Left hindlimb (tissue), 1 donor: Measurements from ENCODE around the gene ARHGAP1.
A peak's percentile ranks its signal among the peaks of the same experiment; 100 is the strongest.
"Not testable (repeated sequence)": the region's sequence is repeated elsewhere in the genome, so short reads cannot be mapped to it uniquely, and the experiment has no call there.

ENCODE experiments used
- DNase-seq: peaks from one replicate; pipeline ENCODE4 v3.0.0-alpha.2; 2018

The ARHGAP1 gene

DNA sequence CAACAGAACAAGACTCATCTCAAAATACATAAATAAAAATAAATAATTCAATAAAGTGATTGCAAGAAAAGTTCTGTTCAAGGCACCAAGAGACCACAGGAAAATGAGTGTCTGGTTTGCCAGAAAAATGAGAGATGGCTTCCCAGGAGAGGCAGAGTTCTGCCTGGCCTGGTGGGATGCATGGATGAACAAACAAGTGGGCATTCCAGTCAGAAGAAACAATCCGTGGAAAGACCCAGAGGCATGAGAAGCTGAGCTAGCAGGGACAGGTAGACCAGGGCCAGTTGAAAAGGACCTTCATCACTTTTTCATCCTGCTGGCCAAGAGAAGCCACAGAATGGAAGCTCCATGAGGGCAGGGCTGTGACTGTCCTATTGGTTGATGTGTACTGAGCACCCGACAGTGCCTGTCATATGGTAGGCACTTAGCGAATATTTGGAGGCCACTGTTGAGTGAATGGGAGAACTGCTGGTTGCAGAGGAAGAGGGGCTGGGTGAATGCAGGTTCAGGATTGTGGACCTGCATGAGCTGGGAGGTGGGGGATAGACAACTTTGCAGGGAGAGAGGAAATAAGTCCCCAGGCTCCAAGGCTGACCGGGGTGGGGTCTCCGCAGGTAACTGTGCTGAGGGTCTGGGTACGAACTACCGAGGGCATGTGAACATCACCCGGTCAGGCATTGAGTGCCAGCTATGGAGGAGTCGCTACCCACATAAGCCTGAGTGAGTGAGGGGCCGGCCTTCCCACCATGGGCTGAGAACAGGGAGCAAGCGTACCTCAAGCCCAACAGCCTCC, 22.3 kb upstream of the ARHGAP1 start:
- DNase-seq, result no peak

DNA sequence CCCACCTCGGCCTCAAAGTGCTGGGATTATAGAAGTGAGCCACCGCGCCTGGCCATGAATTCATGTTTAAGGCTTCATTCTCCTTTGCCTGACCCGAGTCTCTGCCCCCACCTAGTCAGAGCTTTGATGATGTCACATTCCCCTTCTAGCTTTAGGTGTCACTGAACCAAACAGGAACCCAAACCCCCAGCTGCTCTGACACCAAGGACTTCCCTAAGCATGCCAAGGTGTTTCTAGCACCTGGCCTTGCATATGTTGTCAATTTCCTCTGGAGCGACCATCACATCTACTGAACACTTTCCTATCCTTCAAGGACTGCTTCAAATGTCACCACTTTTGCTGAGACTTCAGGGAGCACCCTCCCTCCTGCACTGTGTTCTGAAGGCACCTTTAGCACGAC, 20.9 kb upstream of the ARHGAP1 start:
- DNase-seq, result no peak

DNA sequence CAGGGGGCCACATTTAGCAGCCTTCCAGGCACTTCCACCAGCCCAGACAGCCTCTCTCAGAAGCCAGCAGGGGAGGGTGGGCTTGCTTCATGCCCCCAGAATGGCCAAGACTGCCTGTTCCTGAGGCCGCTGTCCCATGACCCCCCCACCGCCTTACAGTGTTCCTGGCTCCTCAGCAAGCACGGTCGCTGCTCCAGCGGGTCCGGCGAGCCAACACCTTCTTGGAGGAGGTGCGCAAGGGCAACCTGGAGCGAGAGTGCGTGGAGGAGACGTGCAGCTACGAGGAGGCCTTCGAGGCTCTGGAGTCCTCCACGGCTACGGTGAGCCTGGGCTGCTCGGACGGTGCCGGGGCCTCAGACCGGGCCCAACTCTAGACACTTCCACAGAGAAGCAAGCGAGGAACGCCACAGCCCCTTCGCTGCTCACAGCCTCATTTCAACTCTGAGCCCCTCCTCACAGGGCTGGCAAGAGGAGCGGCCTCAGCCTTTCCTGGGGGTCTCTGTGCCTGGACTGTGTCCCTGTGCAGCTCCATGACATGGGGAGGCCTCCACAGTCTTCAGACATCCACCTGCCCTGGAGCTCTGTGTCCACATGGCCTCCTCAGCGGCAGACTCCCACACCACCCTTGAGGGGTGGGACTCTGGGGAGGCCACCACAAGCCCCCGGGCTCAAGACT, 19.3 kb upstream of the ARHGAP1 start:
- no peak for DNase-seq

DNA sequence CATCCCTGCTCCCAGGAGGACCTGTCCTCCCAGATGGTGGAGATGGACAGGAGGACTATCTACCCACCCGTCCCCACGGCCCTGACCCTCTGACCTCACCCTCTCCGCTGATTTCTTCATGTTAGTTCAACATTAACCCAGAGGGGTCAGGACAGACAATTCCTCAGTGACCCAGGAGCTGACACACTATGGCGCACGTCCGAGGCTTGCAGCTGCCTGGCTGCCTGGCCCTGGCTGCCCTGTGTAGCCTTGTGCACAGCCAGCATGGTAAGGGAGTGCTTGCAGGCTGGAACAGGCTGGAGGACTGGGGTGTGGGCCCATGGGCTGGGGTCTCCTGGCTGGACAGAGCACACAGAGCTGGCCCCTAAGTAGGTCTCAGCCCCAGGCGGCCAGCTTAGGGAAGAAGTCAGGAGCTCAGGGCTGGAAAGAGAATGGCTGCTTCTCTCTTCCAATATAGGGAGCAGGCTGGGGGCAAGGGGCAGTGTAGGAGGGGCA, 18.7 kb upstream of the ARHGAP1 start, which contains the start of gene F2:
Gene F2, plus strand, starts transcription at position 166 of the 495 bp plus-strand sequence. Its CDS starts 23 bp downstream, at position 189.
- no peak for DNase-seq

DNA sequence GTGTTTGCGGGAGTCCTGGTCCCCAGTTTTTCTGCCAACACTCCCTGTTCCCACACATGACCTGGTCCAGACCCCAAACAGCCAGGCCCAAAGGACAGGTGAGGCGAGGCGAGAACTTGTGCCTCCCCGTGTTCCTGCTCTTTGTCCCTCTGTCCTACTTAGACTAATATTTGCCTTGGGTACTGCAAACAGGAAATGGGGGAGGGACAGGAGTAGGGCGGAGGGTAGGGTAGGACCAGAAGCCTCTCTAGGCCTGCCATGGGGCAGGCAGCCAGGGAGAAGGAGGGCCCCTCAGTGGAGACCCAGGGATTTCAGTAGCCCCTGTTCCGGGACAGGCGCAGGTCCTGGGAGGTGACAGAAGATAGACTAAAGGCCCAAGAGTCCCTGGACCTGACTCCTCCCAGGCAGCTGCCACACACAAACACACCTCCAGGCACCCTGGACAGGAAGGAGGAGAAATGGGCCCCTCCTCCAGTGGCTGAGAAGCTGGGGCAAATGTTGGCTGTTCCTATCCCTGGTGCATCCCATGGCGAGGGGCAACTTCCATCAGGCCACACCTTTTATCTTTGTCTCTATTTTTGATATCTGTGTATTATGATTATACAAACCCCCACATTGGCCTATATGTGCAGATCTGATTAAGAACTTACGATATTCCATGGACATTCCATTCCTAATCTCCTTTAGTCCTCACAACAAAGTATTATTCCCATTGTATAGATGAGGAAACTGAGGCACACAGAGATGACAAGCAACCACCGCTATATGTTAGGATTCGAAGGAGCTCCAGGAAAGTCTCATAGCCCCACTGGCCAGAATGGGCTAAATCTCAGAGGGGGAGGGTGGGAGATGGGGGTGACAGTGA, 18.0 kb upstream of the ARHGAP1 start:
- DNase-seq, result no peak

DNA sequence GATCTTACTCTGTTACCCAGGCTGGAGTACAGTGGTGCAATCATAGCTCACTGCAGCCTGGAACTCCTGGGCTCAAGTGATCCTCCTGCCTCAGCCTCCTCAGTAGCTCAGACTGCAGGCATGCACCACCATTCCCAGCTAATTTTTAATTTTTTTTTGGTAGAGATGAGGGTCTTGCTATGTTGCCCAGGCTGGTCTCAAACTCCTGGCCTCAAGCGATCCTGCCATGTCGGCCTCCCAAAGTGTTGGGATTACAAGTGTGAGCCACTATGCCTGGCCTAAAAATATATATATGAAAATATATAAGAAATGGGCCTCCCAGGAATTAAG, 17.4 kb upstream of the ARHGAP1 start:
- not testable (repeated sequence) for DNase-seq

DNA sequence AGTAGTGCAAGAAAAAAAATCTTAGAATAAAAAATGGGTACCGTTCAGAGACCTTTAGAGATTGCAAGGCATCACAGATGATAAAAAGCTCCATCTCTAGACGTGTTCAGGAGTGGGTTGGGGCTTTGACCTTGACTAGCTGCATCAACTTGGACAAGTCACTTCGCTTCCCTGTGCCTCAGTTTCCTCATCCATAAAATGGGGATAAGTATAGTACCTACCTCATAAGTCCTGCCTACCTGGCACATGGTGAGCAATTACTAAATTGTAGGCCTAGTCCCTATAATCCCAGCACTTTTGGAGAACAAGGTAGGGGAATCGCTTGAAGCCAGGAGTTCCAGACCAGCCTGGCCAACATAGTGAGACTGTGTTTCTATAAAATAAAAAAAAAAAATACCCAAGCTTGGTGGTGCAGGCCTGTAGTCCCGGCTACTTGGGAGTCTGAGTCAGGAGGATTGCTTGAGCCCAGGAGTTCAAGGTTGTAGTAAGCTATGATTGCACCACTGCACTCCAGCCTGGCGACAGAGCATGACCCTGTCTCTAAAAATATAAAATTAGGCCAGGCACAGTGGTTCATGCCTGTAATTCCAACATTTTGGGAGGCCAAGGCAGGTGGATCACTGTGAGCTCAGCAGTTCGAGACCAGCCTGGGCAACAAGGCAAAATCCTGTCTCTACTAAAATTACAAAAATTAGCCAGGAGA, 12.6 kb upstream of the ARHGAP1 start:
- no peak for DNase-seq

DNA sequence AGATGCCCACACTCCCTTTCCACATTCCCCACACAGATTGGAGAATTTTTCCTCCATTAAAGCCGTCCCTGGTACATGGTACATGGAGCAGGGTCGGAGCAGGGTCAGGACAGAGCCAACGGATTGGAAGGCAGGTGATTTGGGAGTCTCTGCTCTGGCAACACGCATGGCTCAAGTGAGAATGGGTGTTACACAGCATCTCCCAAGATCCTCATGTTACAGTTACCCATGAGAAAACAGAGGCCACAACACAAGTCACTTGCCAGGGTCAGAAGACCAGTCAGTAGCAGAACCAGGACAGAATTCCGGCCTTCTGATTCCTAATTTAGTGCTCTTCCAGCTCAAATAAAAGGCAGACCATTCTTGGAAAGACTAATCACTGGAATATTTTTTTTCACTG, 10.9 kb upstream of the ARHGAP1 start:
- DNase-seq, result no peak

DNA sequence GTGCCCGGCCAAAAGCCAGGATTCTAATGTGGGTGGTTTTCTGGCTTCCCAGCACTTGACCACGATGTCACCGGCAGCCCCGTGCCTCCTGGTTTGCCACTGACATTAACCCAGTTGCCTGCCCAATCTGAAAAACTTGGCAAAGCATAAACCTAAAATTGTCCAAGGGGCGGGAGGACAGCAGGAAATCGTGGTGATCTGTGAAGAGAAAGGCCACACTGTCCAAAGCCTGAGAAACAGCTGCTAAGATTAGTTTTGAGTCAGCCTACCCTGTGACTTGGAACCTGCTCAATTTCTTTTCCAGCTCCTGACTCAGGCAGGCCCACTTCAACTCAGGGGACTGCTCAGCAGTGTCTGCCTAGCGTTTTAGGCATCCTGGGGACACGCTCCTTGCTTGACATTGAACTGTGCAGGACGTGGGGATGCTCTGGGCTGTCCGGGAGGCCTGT, 10.4 kb upstream of the ARHGAP1 start:
- DNase-seq, result peak; percentile 52

DNA sequence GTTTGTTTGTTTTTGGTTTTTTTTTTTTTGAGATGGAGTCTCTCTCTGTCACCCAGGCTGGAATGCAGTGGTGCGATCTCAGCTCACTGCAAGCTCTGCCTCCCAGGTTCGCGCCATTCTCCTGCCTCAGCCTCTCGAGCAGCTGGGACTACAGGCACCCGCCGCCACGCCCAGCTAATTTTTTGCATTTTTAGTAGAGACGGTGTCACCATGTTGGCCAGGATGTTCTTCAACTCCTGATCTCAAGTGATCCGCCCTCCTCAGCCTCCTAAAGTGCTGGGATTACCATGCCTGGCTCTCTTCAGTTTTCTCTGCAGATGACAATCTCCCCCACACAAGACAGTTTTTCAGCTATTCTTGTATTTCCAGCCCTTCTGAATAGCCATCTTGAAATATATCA, 8.9 kb upstream of the ARHGAP1 start:
- DNase-seq, result not testable (repeated sequence)

DNA sequence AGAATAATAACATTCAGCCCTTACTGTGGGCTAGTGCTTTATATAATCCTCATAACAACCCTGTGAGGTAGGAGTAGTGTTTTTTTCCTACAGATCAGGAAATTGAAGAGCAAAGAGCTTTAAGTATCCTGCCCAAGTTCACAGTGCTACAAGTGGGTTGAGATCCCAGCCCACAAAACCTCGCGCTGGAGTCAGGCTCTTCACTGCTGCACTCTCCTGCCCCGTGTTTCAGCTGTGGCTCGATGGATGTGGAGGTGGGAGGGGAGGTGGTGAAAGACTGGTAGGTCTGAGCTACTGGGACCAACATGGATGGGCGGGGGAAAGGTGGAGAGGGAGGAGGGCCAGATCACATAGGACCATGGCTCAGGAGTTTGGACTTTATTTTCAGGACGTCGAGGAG, 6.5 kb upstream of the ARHGAP1 start:
- no peak for DNase-seq

DNA sequence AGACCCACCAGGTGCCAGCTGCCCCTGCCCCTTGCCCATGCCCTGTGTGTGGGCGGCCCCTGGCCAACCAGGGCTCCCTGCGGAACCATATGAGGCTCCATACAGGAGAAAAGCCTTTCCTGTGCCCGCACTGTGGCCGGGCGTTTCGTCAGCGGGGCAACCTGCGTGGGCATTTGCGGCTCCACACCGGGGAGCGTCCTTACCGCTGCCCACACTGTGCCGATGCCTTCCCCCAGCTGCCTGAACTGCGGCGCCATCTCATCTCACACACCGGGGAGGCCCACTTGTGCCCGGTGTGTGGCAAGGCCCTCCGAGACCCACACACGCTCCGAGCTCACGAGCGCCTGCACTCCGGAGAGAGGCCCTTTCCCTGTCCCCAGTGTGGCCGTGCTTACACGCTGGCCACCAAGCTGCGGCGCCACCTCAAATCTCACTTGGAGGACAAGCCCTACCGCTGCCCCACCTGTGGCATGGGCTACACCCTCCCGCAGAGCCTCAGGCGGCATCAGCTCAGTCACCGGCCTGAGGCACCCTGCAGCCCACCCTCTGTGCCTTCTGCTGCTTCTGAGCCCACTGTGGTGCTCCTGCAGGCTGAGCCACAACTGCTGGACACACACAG, 4.8 kb upstream of the ARHGAP1 start:
- DNase-seq, result no peak

DNA sequence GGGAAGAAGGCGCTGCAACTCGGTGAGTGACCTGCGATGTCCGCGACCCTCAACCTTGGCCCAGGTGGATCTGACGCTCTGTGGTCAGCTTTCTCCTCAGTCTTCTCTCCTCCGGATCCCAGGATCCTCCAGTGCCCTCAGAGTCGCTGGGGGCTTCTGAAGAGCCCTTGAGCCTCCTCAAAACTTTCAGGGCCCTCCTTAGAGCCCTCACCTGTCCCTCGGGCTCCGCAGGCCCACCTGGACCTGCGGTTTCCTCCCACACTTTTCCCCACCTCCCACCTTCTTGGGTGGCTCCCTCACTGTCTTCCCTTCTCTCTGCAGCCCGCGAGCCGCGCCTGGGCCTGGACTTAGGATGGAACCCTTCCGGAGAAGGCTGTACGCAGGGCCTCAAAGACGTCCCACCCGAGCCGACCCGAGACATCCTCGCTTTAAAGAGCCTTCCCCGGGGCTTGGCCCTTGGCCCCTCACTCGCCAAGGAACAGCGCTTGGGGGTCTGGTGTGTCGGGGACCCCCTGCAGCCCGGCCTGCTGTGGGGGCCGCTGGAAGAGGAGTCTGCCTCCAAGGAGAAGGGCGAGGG, 747 bp upstream of the ARHGAP1 start:
- no peak for DNase-seq

DNA sequence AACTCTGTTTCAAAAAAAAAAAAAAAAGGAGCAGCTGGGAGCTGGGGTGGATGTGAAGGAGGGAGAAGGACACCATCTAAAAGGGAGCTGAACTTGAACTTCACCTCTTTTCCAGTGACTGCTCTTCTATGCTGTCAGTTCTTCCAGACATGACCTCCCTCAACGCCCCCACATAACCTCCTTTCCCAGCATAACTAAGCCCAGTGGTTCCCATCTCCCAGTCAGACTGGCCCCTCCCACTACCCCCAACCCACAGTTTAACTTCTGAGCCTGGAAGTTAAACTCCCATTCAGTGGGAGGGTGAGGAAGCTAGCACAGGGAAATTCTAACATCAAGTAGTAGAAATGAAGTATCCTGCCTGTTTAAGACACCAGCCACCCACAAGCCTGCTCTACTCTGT, 1.8 kb downstream of the ARHGAP1 start:
- DNase-seq, result no peak

DNA sequence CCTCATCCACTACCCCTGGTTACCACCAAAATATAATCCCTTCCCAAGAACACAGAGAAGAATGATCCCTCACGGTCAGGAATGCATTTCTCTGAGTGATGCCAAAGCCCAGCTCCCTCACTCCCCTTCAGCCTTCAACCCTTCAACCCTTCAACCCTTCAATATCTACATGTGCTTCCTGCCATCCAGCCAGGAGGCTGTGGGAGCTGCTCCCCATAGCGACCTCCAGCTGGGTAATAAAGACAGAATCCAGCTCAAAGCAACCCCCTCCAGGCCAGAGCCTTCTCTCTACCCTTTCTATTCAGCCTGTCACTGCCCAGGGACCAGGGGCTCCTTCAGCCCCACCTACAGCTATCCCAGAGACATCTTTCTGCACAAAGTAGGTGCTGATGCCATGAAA, 2.7 kb downstream of the ARHGAP1 start:
- DNase-seq, result no peak

DNA sequence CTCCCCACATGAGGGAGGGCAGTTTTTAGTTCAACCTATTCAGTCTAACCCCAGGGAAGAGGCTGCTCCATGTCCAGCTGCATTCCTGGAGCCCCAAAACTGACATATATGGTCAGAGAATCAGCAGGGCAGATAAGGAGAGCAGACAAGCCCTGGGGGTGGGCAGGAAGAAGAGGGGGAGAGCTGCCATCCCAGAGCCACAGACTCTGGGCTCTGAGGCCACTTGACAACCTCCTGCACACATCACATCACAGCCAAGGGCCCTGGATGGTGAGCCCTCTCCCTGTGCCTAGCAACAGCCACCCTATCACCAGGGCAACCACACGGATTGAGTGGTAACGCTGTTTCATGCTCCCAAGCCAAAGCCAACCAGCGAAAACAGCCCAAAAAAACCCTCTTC, 3.1 kb downstream of the ARHGAP1 start:
- DNase-seq, result no peak

DNA sequence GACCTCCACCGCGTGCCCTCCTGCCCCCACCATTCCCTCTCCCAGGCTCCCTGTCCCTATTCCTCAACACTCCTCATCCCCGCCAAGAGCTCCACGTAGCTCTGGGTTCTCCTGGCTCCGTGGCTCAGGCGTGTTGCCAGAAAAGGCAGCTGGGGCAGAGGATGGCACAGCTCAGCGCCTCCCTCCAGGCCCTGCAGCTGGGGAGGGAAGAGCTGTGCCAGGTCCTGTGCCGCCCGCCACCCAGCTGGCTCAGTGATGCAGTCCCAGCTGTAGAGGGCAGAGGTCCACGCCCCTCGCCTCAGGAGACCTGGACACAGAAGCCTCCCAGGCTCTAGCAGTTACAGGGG, 4.2 kb downstream of the ARHGAP1 start:
- peak; percentile 61 for DNase-seq

DNA sequence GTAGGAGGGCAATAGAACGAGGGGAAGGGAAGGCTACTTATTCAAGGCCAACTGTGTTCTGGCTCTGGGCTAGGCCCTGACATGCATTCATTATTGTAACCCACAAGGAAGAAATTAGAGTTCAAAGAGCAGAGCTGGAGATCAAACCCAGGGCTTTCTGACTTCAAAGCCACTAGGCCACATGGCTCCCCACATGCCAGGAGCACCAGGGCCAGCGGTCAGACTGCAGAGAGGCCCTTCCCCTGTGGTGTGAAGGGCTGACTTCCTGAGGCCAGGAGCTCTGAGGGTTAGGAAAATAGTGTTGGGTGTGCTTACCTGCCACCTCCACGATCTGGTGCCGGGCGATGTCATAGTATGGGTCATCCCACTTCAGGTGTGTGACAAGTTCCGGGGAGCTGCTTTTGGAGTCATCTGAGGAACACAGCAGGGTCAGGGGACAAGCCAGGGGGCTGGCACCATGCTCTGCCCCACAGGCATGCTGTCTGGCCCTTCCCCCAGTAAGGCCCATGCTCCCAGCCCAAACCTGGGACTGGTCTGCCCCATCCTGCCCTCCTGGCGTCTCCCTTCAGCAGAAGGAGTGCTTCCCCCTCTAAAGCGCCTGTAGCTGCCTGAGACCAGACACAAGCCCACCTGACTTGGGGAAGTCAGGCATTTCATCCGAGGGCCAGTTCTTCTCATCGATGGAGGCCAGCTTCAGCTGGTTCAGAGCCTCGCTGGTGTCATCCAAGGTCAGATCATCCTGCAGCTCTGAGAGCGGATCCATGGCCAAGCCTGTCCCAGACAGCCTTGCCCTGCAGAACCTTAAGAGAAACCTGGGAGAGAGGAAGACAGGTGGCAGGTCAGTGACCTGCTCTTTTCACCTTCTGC, 4.8 kb downstream of the ARHGAP1 start:
- no peak for DNase-seq

DNA sequence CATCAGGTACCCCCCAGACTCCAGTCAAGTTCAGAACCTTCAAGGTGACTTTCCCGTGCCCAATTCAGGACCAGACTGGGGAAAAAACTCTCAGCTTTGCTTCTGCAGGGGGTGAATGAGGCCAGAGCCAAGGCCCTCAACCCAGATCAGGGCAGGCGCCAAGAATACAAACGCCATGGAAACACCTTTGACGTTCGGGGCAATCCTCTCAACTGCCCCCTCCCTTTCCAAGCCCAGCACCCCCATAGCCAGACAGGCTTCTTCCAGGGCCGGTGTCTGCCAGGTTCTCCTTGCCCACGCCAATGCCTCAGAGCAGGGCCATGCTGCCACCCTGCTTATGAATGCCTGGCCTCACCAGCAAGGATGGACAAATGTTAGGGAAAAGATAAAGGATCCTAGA, 5.8 kb downstream of the ARHGAP1 start:
- DNase-seq, result no peak

DNA sequence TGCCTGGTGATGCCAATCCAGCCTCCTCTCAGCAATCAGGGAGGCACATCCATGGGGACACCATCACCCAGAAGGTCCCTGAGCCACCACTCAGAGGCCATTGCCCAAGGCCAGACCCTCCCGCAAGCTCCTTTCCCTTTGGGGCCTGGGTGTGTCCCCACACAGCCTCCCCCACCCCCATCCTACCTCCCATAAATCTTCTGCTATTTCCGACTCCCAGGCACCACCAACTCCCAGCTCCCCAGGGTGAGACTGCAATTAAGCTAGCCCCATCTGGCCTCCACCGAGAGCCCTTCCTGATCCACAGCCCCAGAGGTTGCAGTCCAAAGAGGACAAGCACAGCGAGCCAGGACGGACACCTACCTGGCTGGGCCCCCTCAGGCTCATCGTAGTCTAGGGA, 6.3 kb downstream of the ARHGAP1 start:
- no peak for DNase-seq

DNA sequence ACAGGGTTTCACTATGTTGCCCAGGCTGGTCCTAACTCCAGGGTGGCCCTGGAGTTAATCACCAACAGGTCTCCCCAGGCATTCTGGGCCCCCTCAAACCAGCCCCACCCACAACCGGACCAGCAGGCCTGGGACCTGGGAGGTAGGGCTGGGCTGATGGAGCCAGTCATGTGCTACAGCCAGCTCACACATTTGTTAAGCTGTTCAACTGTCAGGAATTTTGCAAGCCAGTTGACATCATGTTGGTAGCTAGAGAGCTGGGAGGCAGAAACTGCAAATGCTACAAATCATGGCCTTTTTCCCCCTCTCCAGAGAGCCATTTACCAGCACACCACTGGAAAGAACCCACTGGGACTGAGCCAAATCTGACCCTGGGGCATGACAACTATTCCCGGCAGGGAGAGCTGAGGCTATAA, 6.8 kb downstream of the ARHGAP1 start:
- DNase-seq, result no peak
